ENCODE measurements around the gene CRK.

CRK gene

DNA sequence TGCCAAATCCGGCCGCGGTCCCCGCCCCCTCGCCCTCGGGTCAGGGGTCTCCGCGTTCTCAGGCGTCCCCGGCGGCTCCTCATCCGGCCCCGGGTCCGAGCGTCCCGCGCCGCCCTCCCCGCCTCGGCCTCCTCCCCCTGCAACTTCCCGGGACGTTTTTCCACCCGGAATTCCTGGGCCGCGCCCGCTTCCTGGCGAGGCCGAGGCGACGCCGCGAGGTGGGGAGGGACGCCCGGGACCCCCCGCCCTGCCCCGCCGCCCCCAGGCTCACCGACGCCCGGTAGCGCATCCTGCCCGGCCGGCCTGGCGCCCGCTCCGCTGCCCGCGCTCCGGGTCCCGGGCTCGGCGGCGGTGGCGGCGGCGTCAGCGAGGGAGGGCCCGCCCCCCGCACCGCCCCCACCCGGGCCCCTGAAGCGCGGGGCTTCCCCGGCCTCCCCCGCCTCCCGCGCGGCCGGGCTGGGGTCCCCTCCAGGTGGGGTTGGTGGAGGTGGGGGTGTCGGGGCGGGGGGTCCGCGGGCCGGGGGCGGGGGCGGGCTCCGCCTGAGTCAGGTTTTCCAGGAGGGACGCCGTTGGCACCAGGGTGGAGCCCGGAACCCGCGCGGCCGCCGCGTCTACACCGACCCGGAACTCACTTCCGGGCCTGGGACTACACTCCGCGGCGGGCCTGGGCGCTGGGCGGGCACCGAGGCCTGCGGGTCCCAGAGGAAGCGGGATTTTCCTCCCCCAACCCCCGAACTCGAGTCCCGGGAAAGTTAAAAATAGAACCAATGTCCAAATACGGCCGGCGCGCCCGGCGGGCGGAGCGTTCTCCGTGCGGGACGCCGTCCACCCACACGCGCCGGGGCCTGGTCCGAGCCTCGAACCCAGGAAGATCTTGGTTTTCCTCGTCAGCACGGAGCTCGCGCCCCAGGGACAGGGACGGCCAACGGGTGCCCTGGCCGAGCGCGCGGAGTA is 29.7 kb upstream of the CRK start:
- no peak for DNase-seq

DNA sequence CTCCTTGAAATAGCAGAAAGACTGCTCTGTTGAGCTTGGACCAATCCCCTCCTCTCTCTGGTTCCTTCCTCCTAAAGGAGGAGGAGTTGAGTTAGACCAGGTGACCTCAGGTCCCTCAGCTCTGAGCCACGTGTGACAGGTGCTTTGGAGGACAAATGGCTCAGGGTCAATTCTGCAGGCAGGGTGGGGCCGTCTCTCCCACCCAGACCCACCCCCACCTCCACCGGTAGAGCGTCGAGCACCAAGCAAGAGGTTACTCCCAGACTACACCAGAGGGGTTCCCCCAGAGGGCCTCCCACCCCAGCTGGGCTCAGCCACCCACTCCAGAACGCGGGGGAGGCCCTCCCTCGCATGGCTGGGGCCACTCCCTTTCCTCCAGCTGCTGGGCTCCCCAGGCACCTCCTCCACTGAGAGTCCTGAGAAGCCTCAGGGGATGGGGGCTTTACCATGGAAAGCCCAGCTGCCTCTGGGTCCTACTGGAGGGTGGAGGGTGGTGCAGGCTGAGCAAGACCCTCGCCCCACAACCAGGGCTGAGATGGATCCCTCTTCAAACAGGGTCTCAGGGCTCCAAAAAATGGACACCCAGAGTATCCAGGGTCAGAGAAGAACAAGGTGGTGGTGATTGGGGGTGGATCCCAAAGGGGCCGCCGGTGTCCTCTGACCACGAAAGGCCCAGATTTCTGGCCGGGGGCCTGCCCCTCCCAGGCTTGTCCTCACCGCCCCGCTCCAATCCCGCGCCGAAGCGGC is 28.8 kb upstream of the CRK start:
- DNase-seq: no peak

DNA sequence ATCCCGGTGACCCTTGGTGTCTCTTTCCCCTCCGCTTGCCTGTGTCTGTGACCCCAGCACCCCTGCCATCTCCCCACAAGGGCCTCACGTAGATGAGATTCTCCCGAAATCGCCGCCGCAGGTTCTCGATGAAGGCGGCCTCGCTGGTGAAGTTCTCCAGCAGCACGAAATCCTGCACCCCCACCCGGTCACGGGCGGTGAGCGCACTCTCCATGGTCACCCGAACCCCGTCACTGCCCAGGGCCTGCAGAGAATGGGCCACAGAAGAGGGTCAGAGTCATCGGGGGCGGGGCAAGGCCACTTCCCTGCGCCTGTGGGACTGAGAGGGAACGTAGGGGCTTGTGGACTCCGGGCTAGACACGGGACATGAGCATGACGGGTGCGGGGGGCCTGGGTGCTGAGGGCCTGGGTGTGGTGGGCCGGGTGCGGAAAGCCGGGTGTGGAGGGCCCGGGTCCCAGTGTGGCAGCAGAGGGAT is 28.1 kb upstream of the CRK start:
- DNase-seq: no peak

DNA sequence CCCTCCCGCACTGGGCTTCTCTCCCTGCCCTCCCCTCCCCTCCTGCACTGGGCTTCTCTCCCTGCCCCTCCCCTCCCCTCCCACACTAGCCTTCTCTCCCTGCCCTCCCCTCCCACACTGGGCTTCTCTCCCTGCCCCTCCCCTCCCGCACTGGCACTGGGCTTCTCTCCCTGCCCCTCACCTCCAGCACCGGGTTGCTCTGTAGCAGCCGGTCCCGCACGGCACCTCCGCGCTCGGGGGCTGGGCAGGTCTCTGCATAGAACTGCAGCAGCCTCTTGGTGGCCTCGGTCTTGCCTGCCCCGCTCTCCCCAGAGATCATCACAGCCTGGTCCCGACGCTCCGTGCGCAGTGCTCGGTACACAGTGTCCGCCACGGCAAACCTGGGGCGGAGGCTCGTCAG is 26.6 kb upstream of the CRK start:
- DNase-seq: no peak

GRCh38 chr17:1481736-1482135 is 25.7 kb upstream of the CRK start:
- no peak for DNase-seq

DNA sequence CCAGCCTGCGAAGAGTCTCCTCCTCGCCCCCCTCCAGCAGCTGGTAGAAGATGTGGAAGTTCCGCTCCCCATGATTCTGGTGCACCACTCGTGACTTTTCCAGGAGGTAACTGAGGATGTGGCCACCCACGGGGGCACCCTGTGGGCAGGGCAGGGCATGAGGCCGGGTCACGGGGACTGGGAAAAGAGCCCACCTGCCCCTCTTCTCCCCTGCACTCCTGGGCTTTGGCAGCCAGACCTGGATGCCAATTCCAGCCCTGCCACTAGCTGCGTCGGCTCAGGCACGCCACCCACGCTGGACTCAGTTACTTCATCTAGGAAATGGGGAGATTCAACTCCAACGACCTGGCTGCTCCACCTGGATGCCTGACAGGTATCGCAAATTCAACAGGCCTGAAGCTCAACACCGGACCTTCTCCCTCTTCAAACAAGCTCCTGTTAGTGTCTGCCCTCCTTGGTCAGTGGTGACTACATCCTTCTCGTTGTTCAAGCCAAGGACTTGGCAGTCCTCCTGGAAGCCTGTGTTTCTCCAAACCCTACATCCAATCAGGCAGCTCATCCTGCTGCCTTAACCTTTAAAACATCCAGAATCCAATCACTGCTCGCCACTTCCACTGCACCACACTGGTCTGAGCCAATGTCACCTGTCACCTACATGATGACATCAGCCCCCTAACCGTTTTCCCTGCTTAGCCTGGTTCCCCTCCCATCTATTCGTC is 24.9 kb upstream of the CRK start:
- no peak for DNase-seq

DNA sequence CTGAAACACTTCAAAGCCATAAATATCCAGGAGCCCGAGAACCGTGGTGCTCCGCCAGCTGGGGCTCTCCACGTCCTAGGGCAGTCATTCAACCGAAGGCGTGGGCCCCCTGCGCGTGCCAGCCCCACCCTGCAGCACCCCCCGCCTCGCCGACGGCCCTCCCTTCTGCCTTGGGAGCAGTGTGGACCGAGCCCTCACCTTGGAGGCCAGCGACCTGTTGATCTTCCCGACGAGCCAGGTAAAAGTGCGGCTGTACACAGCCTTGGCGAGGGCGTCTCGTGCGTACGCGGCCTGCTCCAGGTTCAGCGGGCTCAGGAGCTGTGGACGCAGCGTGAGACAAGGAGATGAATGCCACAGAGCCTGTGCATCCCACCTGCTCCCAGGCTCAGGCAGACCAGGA is 22.4 kb upstream of the CRK start:
- DNase-seq: no peak

DNA sequence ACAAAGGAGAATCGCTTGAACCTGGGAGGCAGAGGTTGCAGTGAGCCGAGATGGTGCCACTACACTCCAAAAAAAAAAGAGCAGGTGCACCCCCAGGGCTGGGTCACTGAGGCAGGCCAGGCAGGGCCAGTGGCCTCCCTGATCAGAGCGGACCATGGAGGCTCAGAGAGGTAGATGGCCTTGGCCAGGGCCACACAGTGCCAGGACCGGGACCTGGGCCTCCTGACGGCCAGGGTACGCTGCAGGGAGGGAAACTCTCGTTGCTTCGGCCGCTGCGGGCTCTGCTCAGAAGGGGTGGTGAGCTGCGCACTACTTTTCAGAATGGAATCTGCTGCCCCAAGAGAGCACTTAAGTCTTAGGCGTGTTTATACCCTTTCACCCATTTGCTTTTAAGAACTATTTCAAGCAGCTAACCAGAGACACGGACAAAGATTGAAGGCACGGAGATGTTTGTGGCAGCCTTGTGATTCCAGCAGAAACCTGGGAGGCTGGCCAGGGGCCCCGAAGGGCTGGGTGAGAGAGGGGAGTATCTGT is 19.4 kb upstream of the CRK start:
- no peak for DNase-seq

GRCh38 chr17:1474402-1475189 is 18.6 kb upstream of the CRK start:
- no peak for DNase-seq

- no peak for DNase-seq
These were observed 17.8 kb upstream of the CRK start for GRCh38 chr17:1473841-1474240.

GRCh38 chr17:1473170-1473569 is 17.1 kb upstream of the CRK start:
- no peak for DNase-seq

DNA sequence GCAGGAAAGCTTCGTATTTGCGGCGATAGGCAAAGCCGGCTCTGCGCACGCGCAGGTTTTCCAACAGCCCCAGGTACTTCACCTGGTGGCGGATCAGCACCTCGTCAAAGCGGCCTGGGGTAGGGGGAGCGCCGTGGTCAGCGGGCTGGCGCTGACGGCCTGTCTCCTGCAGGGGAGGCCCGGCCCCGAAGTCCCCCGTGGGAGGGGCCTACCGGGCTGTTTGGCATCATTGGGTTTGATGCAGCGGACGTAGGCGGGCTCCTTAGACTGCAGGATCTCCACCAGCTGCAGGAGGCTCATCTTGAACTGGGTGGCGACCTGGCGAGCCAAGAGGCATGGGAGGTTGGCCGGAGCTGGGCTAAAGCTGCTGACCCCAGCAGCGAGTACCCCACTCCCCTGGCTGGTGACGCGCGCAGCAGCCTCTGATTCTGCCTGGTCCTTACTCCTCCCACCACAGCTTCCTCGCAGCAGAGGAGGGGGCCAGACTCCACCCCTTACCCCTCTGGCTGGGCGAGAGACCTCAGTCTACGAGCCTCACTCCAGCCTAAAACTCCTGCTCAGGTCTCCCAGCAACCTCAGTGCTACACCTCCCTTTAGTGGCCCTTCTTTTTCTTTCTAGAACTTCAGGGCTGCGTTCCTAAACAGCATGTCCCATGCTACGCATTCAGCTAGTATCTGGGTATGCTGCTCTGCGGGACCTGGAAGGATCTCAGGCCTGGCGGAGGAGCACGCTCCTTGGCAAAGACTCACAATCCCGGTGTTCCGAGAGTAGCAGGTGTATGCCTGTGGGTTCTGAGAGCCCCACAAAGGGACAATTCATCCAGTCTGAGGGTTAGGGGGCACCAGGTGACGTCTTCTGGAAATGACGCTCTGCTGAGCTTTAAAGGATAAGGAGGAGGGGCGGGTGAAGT is 16.1 kb upstream of the CRK start:
- no peak for DNase-seq

DNA sequence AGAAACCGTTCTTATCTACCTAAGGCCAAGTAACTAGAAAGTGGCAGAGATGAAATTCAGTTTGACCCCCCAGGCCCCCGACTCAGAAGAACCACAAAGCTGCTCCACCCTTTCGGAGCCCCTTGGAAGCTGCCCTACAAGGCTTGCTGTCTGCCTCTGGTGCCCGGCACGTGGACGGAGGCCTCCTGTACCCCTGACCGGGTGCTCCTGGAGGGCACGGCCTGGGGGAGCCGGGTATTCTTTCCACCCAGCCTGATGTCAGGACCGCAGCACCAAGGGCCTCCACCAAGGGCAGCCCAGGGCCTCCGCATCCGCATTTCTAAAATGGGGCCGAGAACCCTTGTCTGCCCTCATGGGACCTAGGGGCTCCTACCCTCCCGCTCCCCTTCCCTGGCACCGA is 15.5 kb upstream of the CRK start:
- DNase-seq: no peak

DNA sequence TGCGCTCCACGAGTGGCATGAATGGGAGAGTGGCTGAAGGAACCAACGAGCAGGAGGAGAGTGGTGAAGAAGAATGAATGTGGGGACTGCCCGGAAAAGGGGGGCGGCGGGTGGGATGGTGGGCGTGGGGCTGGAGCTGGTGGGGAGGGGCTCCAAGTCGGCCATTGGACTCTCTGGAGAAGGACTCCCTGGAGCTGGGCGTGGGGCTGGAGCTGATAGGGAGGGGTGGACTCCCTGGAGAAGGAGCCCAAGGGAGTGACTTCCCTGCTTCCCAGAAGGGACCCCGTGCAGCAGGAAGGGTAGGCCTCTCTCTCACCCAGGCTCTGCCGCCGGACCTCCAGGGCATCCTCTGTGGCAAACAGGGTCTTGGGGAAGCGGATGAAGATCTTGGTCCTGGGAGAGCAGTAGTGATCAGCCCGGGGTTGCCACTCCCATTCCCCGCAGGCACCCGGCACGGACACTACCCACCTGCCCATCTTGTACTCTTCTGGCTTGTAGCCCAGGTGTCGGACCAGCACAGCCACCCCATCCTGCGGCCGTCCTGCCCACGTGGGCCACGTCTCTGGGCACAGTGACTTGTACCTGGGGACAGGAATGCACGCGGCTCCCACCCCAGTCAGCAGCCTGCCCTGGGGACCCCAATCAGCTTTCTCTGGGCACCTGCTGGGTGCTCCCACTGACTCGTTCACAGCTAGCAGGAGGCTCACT is 14.9 kb upstream of the CRK start:
- no peak for DNase-seq

GRCh38 chr17:1470071-1470754 is 14.2 kb upstream of the CRK start:
- DNase-seq: no peak

DNA sequence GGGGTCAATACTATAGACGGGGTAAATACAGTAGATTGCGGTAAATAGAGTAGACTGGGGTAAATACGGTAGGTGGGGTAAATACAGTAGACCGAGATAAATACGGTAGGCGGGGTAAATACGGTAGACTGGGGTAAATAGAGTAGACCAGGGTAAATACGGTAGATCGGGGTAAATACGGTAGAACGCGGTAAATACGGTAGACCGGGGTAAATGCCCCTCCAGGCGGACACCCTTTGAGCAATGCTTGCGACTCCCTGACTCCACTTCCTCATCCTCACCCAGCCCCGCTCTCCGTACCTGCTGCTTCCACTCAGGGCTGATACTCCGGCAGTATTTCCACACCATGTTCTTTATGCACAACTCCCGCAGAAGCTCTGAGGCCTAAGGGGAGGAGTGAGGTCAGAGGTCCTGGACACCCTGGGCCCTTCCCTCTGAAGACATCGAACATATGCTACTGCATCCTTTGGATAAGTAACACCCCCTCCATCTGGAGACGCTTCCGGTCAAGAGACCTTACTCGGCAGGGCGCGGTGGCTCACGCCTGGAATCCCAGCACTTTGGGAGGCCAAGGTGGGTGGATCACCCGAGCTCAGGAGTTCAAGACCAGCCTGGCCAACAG is 13.3 kb upstream of the CRK start:
- no peak for DNase-seq

GRCh38 chr17:1467898-1468492 is 12.0 kb upstream of the CRK start:
- no peak for DNase-seq

- no peak for DNase-seq
These were observed 11.2 kb upstream of the CRK start for GRCh38 chr17:1467258-1467657.

DNA sequence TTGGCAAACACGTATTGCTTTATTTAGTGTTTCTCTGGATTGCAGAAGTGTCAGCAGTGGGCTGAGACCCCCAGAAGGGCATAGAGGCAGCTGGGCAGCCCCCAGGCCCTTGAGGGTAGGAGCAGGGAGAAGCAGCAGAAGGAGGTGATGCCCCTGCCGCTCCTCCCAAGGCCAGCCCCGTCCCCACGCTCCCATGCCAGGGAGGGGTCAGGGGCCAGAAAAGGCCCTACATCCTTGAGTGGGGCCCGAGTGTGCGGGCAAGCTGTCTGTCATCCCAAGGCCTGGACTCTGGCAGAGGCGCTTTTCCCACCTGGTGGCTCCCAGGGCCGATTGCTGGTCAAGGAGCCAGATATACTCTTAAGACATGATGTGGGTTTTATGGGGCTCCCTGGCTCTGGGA is 8.2 kb upstream of the CRK start:
- DNase-seq: no peak
